Fibroblast of skin of left biceps (primary cell): ENCODE measurements around the gene SLC35E2B.

Source experiments
- DNase-seq, 2 experiments: peaks; one replicate each; pipeline ENCODE4 v3.0.0-alpha.2; 2013; ENCODE audit warnings: low read depth in 2 of 2

SLC35E2B gene

DNA sequence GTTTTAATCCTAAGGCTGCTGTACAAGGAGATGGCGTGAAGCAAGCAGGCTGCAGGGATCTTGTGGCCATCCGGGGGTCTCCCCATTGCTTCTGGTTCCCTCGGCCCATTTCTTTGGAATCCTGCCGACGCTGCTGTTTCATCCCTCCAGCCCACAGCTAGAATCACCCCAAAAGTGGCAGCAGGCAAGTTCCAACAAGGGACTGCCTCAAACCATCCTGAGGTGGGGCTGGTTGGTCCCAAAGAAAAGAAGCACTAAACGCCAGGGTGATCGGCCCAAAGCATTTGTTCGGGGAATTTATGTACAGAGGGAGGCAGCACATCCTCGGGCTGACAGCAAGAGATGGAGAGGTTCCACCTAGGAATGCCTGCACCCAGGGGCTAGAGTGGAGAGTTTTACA lies 81.8 kb downstream of the SLC35E2B start:
- no peak for DNase-seq

DNA sequence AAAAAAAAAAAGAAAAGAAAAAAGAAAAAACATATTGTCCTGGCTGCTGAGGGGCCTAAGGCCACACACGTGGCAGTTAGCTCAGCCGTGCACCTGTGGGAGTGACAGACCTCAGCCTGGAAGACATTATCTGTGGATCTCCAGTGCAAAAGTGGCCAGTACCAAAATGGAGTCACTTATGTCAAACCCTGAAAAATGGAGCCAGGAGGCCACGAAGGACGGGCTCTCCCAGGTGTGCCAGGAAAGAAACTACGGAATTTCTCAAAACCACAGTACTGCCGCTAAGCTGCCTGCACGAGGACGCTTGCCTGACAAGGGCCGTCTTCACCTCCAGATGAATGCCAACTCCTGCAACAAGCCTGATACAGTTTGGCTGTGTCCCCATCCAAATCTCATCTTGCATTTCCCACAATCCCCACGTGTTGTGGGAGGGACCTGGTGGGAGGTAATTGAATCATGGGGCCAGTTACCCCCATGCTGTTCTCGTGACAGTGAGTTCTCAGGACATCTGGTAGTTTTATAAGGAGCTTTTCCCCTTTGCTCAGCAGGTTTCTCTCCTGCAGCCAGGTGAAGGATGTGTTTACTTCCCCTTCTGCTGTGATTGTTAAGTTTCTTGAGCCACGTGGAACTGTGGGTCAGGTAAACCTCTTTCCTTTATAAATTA lies 82.6 kb downstream of the SLC35E2B start:
- DNase-seq: no peak
